ENCODE data around the gene NUDT12.

NUDT12 gene

DNA sequence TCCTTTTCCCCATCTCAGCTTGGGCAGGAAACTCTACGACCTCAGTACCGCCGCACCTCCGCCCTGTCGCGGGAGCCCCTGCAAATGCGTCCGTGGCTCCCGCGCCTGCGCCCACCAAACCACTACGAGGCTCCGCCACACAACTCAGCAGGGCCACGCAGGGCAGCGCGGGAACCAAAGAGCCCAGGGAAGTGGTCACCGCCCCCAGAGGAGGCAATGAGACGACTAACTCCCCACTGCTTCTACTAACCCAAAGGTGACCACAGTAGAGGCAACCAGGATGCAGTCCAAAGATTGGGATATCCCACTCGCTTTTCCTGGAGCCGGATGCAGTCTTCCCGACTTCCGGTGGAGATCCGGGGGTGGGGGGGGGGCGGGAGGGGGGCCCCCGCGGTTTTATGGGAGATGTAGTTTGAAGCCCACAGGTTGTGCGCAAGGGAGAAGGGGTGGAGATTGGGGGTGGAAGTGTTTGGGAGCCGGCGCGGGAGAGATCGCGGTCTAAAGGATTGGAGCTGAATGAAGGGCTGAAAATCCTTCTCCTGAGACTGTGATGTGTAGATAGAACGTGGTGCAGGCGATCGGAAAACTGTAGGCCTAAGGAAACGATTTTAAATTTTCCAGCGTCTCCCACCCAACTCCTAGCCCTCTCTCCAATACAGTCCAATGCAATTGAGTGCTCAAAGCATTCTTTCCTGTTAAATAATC lies at the start of gene NUDT12:
Gene NUDT12 (minus strand): TSS at position 337 of the 705 bp plus-strand sequence. CDS start 2,541 bp downstream, outside the sequence.
- DNase-seq: no peak

DNA sequence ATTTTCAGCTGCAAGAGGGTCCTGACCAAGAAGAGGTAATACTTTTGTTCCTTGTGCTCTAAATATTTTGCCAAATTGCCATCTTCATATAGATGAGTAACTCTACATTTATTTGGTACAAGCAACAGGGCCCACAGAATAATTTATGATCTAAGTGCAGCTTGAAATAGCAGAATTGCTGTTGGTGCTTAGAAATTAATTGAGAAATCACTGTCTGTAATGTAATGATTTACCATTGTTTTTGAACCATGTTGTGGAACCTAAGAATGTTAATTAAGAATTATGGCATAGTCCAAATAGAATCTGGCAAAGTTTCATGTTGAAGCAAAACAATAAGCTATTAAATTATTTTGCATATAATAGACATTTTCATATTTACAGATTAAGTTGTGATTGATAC lies 44.8 kb upstream of the NUDT12 start:
- DNase-seq: no peak

DNA sequence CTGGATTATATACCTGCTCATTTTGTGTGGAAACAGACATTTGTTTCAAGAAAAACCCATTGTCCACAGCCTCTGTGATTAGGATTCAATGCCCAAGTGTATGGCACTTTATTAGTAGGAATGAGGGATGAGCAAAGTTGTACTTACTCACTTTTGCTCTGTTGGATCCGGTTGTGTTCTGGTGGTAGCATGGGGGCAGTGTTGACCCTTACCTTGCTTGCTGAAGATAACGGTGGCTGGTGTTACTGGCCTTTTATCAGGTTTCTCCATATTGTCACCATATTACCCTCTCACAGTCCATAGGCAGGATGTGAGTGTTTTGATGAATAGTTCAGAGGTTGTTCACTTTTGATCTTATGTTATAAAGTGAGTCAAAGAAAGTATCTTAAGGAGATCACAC lies 42.7 kb upstream of the NUDT12 start:
- no peak for DNase-seq

DNA sequence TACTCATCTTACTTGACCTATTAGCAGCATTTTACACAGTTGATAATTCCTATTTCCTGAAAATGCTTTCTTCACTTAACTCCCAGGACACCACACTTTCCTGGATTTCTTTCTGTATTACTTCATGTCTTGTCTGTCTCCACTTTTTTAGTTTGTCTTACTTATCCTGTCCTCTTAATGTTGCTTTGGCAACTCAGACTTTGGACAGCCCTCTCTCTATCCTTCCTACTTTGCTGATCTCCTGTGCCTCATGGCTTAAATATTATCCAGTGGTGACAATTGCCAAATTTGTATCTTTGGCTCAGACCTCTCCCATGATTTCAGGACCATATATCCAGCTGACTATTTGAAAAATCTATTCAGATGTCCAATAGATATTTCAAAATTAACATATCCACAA lies 39.8 kb upstream of the NUDT12 start:
- DNase-seq: no peak

DNA sequence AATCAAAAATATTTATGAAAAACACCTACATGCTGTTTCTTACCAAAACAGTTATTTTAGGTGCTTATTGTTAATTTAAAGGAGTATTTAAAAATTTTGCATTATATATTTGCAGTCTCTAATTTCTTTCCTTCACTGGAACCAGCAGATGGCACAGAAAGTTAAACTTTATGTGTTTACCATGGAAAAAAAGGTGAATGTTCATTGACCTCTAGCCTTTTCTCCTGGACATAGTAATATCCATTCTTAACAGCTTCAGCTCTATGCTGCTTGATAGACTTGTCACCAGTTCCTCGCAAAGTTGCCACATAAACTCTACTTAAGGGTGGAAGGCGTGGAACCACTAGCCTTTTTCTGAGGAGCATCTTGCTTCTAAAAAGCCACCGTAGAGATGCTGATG lies 38.7 kb upstream of the NUDT12 start:
- DNase-seq: no peak

DNA sequence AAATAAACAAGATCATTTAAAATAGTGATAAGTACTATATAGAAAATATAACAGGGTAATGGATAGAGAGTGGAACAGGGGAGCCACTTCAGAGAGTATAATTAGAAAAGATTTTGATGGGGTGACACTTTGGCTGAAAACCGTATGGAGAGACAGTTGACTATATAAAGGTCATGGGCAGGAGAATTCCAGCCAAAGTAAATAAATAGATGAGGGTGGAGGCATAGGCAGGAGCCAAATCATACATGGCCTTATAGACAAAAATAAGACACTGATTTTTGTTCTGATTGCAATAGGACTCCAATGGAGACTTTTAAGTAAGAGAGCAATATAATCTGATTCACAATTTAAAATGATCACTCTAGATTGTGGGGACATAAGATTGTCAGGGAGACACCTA lies 37.5 kb upstream of the NUDT12 start:
- DNase-seq: no peak

DNA sequence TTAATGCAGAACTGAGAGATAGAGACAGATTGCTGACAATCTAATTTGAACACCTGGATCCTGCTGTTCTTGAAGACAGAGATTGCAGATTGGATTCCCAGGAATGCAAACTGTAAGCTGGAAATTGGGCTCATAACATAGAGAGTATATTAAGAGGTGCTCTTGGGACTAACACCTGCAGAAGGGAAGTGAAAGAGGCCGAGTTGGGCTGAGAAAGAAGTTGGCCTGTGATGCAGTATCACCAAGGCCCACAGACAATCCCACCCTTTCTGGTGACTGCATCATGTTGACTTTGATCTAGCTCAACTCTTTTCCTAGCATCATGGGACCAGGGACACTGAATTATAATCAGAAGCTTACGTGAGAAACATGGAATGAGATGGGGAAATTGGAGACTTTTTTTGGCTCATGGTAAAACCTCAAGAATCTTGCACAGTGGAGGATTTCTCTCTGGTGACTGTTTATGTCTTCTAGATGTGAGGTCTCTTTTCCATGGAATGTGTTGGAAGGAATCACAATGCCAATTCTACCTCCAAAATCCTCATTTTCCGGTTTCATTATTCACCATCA lies 36.5 kb upstream of the NUDT12 start:
- DNase-seq: no peak

DNA sequence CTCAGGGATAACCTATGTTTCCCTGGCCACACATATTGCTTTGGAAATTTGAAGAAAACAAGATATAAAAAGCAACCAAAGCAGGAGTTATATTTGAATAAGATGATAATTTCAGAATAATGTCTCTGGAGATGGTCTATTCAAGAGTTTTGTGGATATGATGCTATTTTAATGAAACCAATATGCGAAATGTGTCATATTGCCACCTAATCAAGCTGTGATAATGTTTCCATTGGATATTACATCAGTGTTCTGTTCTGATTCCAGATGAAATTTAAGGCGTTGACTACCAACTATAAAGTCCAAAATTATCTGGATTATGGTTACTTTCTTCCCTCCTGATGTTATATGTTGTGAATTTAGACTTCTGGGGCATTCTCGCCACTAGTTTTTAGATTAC lies 27.6 kb upstream of the NUDT12 start:
- no peak for DNase-seq

DNA sequence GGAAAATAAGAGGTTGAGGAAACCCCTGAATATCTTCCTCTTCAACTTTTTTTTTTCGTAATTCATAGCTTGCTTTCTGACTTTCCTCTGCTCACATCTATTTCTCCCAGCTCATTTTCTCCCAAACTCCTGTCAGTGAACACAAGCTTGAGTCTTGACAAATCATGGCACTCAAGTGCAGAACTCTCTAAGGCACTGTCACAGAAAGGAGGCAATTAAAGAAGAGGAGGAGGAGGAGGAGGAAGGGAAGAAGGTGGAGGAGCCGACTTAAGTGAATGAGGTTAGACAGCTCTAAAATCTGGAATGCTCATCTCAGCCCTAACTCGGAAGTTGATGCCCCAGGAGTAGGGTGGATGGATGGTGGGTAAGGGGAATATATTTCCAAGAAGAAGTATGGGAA lies 27.2 kb upstream of the NUDT12 start:
- no peak for DNase-seq

DNA sequence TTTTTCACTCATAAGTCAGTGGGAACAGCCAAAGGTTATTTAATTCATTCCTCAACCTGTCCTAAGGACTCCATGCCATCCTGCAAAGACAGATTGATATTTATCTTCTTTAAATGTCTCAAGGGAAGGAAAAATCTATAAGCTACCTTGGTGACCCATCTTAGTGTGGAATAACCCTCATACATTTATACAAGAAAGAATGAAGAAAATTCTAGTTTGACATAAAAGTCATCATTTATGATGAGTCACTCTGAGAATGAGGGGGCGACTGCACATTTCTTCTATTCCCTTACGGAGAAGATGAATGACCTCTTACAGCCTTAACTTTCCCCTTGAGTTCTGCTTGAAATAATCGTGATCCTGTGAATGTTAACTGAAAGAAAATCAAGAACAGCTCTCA lies 26.8 kb upstream of the NUDT12 start:
- no peak for DNase-seq

DNA sequence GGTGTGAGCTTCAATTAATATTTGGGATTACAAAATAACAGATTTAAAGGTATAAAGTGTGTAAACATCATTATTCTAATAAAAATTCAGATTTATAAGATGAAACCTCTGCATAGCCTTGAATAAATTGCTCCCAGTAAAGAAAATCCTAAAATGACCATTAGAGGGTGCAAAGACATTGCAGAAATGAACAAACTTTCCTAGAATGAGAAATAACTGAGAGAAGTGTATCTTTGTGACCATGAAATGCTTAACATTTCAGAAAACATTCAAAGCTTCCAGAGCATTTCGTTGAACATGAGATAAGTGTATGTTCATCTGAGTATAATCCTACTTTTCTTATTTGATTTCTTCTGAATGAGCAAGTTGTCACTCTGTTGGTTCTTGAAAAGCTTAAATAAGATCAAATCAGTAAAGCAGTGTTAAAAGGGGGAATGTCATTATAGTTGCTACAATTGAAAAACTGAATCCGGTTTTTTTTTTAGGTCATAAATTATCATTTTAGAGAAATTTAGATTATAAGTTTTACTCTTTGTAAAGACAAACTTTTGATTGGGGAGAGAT lies 24.7 kb upstream of the NUDT12 start:
- DNase-seq: no peak

DNA sequence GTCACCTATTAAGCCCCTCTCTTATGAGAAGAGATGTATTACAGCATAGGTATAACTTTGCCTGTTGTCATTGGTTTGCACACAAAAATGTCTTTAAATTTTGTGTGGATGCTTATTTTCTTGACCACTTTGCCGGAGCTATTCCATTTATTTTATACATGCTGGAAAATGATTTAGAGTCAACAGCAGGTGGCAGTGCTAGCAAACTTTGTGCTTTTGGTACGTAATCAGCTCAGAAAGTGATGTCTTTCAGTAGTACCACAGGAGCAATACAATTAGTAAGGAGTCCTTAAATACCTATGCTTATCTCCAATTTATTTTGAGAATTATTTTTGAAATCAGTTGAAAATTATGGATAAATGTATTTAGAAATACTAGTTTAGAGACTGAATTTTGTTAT lies 19.8 kb upstream of the NUDT12 start:
- DNase-seq: no peak

DNA sequence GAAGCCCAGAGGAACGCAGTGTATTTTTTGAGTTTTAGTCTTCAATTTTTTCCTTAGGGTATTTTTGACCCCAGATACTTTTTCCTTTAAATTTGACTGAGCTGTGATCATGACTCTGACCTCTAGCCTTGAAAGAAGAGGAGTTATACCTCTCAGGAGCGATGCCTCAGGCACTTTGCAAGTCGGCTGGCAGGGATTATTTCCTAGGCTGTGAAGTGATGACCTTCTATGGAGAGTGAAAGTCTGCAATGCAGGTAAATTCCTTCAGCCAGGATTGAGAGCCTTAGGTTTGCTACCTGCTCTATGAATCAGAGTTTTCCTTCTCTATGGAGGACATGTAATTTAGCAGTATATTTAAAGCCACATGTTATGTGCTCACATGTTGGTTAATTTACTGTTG lies 10.8 kb upstream of the NUDT12 start:
- no peak for DNase-seq

DNA sequence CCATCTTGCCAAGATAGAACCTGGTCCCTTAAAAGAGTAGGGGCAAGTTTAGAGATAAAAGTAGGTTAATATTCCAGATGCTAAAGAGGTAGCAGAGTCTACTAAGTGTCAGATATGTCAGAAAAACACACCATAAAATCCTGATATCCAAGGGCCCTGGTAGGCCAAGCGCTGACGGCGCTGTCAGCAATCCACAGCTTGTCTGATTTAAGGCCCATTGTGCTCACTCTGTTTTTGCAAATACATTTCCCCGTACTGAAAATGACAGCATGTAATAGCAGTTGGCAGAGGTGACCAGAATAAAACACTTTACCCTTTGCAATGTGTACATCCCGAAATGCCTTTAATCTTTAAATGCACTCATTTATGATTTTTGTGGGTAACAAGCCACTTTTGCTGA lies 9.9 kb upstream of the NUDT12 start:
- DNase-seq: no peak

DNA sequence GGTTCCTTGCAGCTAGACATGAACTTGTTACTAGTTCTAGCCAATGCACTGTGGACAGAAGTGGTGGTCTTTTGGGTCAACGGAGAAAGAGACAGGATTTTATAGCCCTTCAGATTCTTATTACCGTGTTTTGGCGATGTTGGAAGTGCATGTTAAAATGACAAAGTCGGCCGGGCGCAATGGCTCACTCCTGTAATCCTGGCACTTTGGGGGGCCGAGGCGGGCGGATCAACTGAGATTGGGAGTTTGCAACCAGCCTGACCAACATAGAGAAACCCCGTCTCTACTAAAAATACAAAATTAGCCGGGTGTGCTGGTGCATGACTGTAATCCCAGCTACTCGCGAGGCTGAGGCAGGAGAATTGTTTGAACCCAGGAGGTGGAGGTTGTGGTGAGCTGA lies 9.1 kb upstream of the NUDT12 start:
- DNase-seq: no peak

DNA sequence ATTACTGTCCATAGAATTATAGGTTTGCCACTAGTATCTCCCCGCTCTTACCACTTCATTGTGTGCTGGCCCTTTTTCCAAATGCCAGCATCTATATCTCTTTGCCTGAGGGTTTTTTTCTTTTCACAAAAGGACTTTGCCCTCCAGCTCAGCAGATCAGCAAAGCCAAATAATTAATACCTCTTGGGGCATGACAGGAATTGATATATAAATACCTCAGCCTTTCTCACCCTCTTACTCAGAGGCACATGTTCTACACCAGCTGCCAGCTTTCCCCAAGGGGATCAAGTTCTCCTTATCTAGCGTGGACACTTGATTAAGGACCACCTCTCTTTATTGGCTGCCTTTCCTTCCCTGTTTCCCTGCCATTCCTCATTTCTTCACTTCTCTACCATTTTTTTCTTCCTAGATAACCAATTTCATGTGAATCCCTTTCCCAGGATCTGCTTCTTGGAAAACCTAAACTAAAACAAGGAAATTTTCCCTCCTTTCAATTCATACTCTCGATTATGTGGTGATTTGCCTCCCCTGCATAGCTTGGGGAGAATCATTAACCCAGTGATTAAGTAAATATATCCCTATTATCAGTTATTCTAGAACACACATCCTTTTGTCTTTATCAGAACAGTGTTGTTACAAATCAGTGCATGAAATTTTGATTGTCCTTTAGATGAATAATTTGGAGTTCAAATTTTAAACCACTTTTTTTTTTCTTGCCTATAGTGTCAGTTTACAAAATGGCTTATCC lies 6.9 kb upstream of the NUDT12 start:
- no peak for DNase-seq

DNA sequence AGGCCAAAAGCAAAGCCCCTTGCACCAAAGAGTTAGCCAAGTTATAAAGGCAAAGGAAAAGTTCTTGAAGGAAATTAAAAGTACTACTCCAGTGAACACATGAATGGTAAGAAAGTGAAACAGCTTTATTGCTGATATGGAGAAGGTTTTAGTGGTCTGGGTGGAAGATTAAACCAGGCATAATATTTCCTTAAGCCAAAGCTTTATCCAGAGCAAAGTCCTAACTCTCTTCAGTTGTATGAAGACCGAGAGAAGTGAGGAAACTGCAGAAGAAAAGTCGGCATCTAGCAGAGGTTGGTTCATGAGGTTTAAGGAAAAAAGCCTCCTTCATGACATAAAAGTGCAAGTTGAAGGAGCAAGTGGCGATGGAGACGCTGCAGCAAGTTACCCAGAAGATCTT lies 3.1 kb upstream of the NUDT12 start:
- no peak for DNase-seq

DNA sequence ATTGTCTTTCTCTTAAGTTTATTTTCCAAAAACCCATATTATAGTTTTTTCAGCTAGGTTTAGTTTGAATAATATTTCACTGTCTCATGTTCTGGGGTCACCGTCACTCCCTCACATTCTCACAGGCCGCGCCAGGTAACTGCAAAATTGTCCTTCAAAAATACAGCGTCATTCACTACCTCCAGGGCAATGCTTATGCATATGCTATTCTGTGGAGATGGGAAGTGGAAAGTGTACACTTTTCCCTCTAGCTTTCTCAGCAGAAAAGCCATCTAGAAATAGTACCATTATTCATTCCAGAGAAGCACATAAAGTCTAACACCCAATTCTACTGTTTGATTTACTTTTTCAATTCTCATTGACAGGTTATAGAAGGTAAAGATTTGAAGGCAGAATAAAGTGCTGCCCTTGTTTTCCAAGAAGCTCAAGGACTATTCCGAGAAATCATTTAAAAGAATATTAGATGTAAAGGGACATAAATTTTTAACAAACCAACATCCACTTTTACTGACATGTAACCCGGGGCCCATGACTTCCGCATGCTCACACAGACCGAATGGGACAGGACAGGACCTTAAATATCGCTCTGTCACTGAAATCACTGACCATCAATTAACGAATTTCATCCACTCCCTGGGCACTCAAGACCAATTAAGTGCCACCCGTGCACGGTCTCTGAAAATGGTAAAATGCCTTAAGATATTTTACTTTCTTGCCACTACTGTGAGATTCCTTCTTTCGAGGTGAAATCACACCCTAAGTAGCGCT lies 720 bp downstream of the NUDT12 start:
- no peak for DNase-seq

DNA sequence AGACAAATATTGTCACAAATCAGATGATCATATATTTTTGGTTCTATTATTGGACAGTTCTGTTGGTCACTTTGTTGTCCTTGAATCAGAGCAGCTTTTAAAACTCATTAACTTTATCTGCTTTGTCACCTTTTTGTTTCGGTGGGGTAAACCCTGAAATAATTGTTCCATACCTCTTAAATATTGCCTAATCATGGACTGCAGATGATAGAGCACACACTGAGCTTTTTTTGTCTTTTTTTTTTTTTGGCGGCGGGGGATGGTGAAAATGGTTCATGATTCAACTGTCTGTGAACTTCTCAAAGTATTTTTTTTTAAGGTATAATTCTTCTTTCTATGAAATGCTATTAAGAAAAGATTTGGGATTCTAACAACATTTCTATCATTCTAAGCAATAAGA lies 1.8 kb downstream of the NUDT12 start:
- DNase-seq: no peak

DNA sequence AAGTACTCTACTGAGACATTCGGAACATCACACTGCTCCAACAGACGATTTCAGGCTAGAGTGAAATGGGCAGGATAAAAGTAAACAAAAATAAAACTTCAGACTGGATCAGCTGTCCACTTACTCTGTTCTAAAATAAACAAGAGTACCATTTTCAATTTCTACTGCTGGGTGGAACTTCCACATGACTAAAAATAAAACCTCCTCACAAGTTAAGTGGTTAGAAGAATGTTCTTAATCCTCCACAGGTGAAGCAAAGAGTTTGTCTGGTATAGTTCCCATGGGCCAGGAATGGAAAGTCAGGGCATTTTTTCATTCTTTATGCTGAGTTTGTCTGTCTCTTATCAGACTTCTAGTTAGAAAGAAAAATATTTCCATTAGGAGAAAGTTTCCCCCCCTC lies 15.7 kb downstream of the NUDT12 start:
- DNase-seq: no peak

DNA sequence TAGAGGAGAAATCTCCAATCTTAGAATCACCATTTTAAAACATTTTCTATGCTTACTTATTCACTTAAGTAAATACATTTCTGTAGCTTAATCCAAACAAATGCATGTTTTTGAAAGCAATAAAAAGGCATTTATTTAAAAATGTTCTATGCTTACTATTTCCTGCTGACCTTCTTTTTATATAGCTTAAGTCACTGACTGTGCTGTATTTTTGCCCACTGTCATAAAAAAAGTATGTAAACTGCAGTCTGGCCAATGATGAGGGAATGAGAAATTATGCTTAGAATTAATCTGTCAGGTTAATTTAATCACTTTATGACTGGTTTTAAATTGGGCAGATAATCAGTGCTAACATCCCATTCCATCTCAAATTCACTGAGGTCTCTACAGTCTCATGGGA lies 20.1 kb downstream of the NUDT12 start:
- no peak for DNase-seq

DNA sequence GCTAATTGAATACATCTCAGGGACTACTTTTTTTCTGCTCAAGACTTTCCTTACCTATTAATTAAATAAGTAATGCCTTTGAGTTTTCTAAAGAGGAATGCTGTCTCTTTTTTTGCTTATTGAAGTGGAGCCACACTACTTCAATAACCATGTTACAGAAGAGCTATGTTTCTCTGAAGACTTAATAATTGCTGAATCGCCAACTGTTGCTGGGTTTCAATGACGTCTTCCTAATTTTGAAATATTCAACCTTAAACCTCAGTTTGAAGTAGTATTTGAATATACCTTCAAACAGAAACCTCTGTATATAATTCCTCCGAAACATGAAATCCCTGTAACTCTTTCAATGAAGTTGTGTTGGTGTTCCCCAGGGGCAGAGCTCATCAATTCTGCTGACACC lies 21.0 kb downstream of the NUDT12 start:
- DNase-seq: no peak

DNA sequence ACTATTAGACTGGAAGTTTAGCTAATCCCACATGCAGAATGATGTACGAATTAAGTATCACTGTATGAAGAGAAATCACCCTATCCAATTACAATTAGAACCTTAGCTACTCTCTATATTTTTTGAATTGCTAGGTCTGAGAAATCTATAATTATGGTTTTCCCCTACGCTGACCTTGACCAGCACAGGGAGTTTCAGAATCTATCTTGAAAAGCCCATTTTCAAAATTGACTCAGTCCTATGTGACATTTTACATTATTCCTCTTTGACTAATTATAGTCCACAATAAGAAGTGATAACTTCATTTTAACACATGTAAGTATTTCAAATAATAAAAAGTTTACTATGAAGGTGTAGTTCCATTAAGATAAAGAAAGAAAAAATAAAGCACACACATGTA lies 21.5 kb downstream of the NUDT12 start:
- no peak for DNase-seq

Data from NK-92 treated with Interleukin-12 subunit alpha and Interleukin-12 subunit beta, amount 100 ng/mL, for 24 hours (cell line).